ENCODE results near the gene KIFC1. TPM values are rescaled to one million over a fixed set of nuclear protein-coding genes. Genes with fewer than 3 reads are reported as not detected.
"Not testable (repeated sequence)": the region's sequence is repeated elsewhere in the genome, so short reads cannot be mapped to it uniquely, and the experiment has no call there.

Gene KIFC1
- total and polyA plus RNA-seq, 2 donors from 2014 or later: 2.3 TPM; not detected in 1

DNA sequence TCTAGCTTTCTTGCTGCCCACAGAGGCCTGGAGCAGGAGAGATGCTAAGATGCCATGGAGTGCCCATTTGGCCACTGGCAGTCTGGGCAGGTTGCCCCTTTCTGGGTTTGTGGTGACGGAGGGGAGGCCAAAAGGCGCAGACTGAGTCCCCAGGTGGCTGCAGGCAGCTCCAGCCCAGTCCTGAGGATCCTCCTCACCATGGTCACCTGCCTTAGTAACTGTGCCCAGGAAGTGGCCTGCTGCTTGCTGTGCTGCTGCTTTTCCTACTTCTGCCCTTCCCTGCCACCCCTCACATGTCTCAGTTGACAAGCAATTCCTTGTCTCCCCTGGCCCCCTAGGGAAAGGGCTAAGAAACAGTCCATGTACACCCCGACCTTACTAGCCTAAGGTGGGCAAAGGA, 35.3 kb upstream of the KIFC1 start:
- H3K9me3 ChIP-seq (ENCODE audit: control insufficient read depth in 2 of 3, insufficient read depth in 1 of 3, low read length in 3 of 3): no peaks in the 10 kb centered on the region
- H3K9ac ChIP-seq (ENCODE audit: low read length in 3 of 3): no peak overlapping the region
- no peak overlapping the region for H3K27ac ChIP-seq (ENCODE audit: low read depth in 2 of 2, low read length in 2 of 2)
- no peaks in the 10 kb centered on the region for H3K27me3 ChIP-seq (ENCODE audit: control insufficient read depth, insufficient read depth, low read length)
- H3K4me1 ChIP-seq (ENCODE audit: control insufficient read depth in 2 of 3, insufficient read depth in 2 of 3, low read depth in 1 of 3, low read length in 3 of 3): no peaks in the 10 kb centered on the region
- FAIRE-seq (no peak), DNase-seq (no peak)
- intact Hi-C loops (cut with DNase I): no loop called here
- TF ChIP-seq, protein P1, sequence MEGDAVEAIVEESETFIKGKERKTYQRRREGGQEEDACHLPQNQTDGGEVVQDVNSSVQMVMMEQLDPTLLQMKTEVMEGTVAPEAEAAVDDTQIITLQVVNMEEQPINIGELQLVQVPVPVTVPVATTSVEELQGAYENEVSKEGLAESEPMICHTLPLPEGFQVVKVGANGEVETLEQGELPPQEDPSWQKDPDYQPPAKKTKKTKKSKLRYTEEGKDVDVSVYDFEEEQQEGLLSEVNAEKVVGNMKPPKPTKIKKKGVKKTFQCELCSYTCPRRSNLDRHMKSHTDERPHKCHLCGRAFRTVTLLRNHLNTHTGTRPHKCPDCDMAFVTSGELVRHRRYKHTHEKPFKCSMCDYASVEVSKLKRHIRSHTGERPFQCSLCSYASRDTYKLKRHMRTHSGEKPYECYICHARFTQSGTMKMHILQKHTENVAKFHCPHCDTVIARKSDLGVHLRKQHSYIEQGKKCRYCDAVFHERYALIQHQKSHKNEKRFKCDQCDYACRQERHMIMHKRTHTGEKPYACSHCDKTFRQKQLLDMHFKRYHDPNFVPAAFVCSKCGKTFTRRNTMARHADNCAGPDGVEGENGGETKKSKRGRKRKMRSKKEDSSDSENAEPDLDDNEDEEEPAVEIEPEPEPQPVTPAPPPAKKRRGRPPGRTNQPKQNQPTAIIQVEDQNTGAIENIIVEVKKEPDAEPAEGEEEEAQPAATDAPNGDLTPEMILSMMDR (IDR thresholded peaks at IDR 0.05; ENCODE audit: borderline replicate concordance, extremely low read depth, insufficient read depth): no peak
- no peaks in the 10 kb centered on the region for H3K36me3 ChIP-seq (ENCODE audit: control insufficient read depth in 2 of 3, insufficient read depth in 3 of 3, low read length in 3 of 3)
- no peak overlapping the region for H3K4me3 ChIP-seq (ENCODE audit: low read length in 3 of 3)

DNA sequence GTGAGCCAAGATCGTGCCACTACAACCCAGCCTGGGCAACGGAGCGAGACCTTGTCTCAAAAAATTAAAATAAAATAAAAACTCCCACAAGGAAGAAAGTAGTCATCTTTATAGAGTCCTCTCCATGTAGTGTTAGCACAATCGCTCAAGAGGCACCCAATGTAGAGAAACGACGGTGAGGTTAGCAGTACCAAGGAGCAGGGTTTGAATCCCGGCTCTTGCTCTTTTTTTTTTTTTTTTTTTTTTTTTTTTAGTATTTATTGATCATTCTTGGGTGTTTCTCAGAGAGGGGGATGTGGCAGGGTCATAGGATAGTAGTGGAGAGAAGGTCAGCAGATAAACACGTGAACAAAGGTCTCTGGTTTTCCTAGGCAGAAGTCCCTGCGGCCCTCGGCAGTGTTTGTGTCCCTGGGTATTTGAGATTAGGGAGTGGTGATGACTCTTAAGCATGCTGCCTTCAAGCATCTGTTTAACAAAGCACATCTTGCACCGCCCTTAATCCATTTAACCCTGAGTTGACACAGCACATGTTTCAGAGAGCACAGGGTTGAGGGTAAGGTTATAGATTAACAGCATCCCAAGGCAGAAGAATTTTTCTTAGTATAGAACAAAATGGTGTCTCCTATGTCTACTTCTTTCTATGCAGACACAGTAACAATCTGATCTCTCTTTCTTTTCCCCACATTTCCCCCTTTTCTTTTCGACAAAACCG, 34.3 kb upstream of the KIFC1 start:
- intact Hi-C loops (cut with DNase I); H3K27me3 ChIP-seq (ENCODE audit: control insufficient read depth, insufficient read depth, low read length); H3K36me3 ChIP-seq (ENCODE audit: control insufficient read depth in 2 of 3, insufficient read depth in 3 of 3, low read length in 3 of 3); H3K9me3 ChIP-seq (ENCODE audit: control insufficient read depth in 2 of 3, insufficient read depth in 1 of 3, low read length in 3 of 3); DNase-seq; H3K4me3 ChIP-seq (ENCODE audit: low read length in 3 of 3); H3K4me1 ChIP-seq (ENCODE audit: control insufficient read depth in 2 of 3, insufficient read depth in 2 of 3, low read depth in 1 of 3, low read length in 3 of 3); H3K9ac ChIP-seq (ENCODE audit: low read length in 3 of 3); H3K27ac ChIP-seq (ENCODE audit: low read depth in 2 of 2, low read length in 2 of 2); FAIRE-seq: not testable (repeated sequence)

DNA sequence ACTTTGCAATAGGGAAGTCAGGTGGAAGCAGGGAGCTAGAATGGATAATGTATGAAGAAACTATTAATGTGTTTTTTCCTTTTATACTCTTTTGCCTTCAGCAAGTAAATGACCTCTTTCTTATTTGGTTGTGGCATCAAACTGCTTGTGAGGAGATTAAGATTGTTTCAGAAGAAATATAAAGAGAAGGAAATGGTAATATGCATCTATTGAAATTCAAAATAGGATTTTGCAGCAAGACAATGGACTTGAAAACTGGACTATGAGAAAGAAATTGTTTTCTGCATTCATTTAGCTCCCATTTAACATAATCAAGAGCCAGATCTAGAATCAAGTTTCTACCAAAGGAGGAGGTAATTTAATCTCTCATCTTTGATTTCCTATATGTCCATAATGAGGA, 32.3 kb upstream of the KIFC1 start:
- Histone ChIP-seq H3K27ac (ENCODE audit: low read depth in 2 of 2, low read length in 2 of 2) (no peak overlapping the region), H3K9me3 (ENCODE audit: control insufficient read depth in 2 of 3, insufficient read depth in 1 of 3, low read length in 3 of 3) (no peaks in the 10 kb centered on the region), H3K4me1 (ENCODE audit: control insufficient read depth in 2 of 3, insufficient read depth in 2 of 3, low read depth in 1 of 3, low read length in 3 of 3) (no peaks in the 10 kb centered on the region), H3K9ac (ENCODE audit: low read length in 3 of 3) (no peak overlapping the region), H3K4me3 (ENCODE audit: low read length in 3 of 3) (no peak overlapping the region), H3K27me3 (ENCODE audit: control insufficient read depth, insufficient read depth, low read length) (no peaks in the 10 kb centered on the region), H3K36me3 (ENCODE audit: control insufficient read depth in 2 of 3, insufficient read depth in 3 of 3, low read length in 3 of 3) (no peaks in the 10 kb centered on the region)
- intact Hi-C loops (cut with DNase I): no loop called here
- TF ChIP-seq, protein P1 (IDR thresholded peaks at IDR 0.05; ENCODE audit: borderline replicate concordance, extremely low read depth, insufficient read depth): no peak
- FAIRE-seq (no peak), DNase-seq (no peak)

DNA sequence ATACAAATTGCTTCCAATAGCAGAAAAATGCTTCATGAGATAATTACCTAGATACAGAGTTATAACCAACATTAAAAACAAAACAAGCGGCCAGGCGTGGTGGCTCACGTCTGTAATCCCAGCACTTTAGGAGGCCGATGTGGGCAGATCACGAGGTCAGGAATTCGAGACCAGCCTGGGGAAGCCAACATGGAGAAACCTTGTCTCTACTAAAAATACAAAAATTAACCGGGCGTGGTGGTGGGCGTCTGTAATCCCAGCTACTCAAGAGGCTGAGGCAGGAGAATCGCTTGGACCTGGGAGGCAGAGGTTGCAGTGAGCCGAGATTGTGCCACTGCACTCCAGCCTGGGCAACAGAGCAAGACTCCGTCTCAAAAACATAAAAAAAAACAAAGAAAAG, 28.1 kb upstream of the KIFC1 start:
- H3K4me3 ChIP-seq (ENCODE audit: low read length in 3 of 3); H3K4me1 ChIP-seq (ENCODE audit: control insufficient read depth in 2 of 3, insufficient read depth in 2 of 3, low read depth in 1 of 3, low read length in 3 of 3); H3K9ac ChIP-seq (ENCODE audit: low read length in 3 of 3); H3K9me3 ChIP-seq (ENCODE audit: control insufficient read depth in 2 of 3, insufficient read depth in 1 of 3, low read length in 3 of 3); H3K27me3 ChIP-seq (ENCODE audit: control insufficient read depth, insufficient read depth, low read length); FAIRE-seq; DNase-seq; H3K27ac ChIP-seq (ENCODE audit: low read depth in 2 of 2, low read length in 2 of 2); H3K36me3 ChIP-seq (ENCODE audit: control insufficient read depth in 2 of 3, insufficient read depth in 3 of 3, low read length in 3 of 3); intact Hi-C loops (cut with DNase I): not testable (repeated sequence)

DNA sequence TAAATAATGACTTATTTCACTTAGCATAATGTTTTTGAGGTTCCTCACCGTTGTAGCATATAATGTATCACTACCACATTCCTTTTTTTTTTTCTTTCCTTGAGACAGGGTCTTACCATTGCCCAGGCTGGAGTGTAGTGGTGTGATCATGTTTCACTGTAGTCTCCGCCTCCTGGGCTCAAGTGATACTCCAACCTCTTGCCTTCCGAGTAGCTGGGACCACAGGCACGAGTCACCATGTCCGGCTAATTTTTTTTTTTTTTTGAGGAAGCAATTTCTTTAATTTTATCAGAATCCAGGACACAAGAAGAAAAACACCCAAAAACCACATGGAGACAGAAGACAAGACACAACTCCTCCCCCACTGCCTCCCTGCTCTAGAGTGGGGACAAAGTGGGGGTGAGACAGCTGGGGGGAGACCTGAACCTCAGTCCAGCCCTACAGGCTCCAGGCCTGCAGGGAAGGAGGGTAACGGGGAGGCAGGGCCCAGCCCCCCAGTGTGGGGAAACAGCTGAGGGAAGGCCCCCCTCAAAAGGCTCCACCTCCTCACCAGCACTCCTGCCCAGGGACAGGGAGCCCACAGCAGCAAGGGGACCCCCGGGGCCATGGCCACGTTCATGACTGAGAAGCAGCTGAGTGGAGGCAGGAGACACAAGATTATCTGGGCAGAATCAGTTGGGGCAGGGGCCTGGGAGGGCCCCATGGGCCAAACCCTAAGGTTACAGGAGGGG, 27.0 kb upstream of the KIFC1 start:
- H3K27ac ChIP-seq (ENCODE audit: low read depth in 2 of 2, low read length in 2 of 2): not testable (repeated sequence)
- DNase-seq: peak in 4 of 5 donors; percentile 67 to 90 (median 84)

DNA sequence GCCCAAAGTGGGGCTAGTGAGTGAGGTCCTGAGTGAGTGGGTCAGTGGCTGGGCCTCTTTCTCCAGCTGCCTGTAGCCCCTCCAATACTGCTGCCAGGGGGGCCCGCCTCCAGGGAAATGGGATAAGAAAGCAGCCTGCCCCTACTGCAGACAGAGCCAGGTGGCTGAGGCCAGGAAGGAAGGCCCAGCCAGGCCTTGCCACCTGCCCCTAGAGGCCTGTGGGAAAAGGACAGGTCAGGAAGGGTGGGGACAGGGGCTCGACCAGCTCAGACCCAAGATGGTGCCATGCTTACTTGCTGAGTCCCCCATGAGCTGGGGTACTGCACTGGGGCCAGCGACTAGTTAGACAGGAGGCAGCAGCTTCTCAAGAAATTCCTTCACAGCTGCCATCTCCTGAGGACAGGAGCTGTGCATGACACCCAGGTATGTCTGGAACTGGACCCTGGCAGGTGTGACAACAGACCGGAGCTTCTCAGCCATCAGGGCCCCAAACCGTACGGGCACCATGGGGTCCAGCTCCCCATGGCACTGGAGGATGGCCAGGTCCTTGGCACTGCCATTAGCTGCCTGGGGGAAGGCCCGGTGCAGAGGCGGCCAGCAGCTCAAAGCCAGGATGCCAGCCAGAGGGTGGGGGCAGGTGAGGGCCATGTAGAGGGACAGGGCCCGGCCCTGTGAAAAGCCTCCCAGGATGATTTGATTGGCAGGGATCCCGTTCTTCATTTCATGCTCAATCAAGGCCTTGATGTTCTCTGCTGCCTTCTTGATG, 26.2 kb upstream of the KIFC1 start:
- H3K4me3 ChIP-seq (ENCODE audit: low read length in 3 of 3); DNase-seq; intact Hi-C loops (cut with DNase I); H3K36me3 ChIP-seq (ENCODE audit: control insufficient read depth in 2 of 3, insufficient read depth in 3 of 3, low read length in 3 of 3); H3K27ac ChIP-seq (ENCODE audit: low read depth in 2 of 2, low read length in 2 of 2); FAIRE-seq; H3K9me3 ChIP-seq (ENCODE audit: control insufficient read depth in 2 of 3, insufficient read depth in 1 of 3, low read length in 3 of 3); H3K9ac ChIP-seq (ENCODE audit: low read length in 3 of 3); H3K27me3 ChIP-seq (ENCODE audit: control insufficient read depth, insufficient read depth, low read length); H3K4me1 ChIP-seq (ENCODE audit: control insufficient read depth in 2 of 3, insufficient read depth in 2 of 3, low read depth in 1 of 3, low read length in 3 of 3): not testable (repeated sequence)

More for the DNA sequence above, 27.0 kb upstream of the KIFC1 start:
- H3K9me3 ChIP-seq (ENCODE audit: control insufficient read depth in 2 of 3, insufficient read depth in 1 of 3, low read length in 3 of 3); FAIRE-seq; H3K27me3 ChIP-seq (ENCODE audit: control insufficient read depth, insufficient read depth, low read length); H3K4me3 ChIP-seq (ENCODE audit: low read length in 3 of 3); H3K36me3 ChIP-seq (ENCODE audit: control insufficient read depth in 2 of 3, insufficient read depth in 3 of 3, low read length in 3 of 3); H3K9ac ChIP-seq (ENCODE audit: low read length in 3 of 3); H3K4me1 ChIP-seq (ENCODE audit: control insufficient read depth in 2 of 3, insufficient read depth in 2 of 3, low read depth in 1 of 3, low read length in 3 of 3); intact Hi-C loops (cut with DNase I): not testable (repeated sequence)
